AG10803 (cell line): ENCODE measurements around the gene AKNA.

Experiments
- DNase-seq: peaks from one replicate; pipeline ENCODE4 v3.0.0; 2010; ENCODE audit warnings: low read depth
- H3K4me3 ChIP-seq: 2 replicates; pipeline ENCODE4 v1.5.1; 2011; ENCODE audit warnings: mild to moderate bottlenecking, low read length, control low read depth
- CTCF ChIP-seq: conservative IDR thresholded peaks from 2 replicates; pipeline ENCODE4 v1.5.1; 2011; ENCODE audit warnings: mild to moderate bottlenecking, low read length, control low read depth, inconsistent platforms

Gene AKNA

DNA sequence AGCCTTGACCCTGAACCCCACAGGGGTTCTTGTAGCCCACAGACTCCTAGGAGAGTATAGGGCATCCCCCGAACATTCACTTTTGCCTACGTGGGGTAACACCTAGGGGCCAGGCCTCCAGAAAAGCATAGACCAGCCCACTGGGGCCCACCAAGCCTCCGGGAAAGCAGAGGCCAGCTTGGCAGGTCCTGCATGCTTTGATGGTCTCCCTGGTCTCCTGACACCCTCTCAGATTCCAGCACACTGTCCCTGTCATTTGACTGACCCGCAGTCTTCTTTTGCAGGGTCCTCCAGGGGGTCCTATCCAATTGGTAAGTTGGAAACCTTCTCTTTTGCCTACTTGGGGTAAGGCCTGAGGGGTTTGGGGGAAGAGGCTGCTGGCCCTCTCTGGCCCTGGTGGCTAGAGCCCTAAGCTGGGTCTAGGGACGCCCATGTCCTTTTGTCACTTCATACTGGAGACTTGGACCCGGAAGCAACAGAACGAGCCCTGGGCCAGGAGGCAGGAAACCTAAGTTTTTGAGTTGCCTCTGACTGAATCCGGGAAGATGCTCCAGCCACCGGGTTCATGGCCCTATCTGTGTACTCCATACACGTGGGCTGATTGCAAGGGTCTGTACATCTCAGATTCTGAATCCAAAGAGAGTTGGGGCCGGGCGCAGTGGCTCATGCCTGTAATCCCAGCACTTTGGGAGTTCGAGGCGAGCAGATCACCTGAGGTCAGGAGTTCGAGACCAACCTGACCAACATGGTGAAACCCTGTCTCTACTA lies 85.8 kb downstream of the AKNA start:
- DNase-seq: no peak
- H3K4me3 ChIP-seq: no peak overlapping the region
- TF ChIP-seq CTCF: no peak

GRCh38 chr9:114300846-114301797 lies 86.7 kb downstream of the AKNA start:
- H3K4me3 ChIP-seq: no peak overlapping the region
- no peak for DNase-seq
- no peak for TF ChIP-seq CTCF

- H3K4me3 ChIP-seq: no peak overlapping the region
- no peak for DNase-seq
- TF ChIP-seq CTCF: no peak
Measured at GRCh38 chr9:114300153-114300845, 87.5 kb downstream of the AKNA start.

- H3K4me3 ChIP-seq: no peak overlapping the region
- no peak for TF ChIP-seq CTCF
- no peak for DNase-seq
Measured at GRCh38 chr9:114299286-114300152, 88.3 kb downstream of the AKNA start.

DNA sequence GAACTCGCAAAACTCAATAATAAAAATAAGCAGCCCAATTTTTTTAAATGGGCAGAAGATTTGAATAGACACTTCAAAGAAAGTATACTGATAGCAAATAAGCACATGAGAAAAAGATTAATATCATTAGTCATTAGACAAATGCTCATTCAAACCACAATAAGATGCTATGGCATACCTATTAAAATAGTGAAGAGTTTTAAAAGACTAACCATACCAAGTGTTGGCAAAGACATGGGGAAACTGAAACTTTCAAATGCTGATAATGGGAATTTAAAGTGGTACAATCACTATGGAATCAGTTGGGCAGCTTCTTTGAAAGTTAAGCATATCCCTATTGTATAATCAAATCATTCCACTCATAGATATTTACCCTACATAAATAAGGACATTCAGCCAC lies 91.4 kb downstream of the AKNA start:
- no peak for DNase-seq
- no peak overlapping the region for H3K4me3 ChIP-seq
- no peak for TF ChIP-seq CTCF

DNA sequence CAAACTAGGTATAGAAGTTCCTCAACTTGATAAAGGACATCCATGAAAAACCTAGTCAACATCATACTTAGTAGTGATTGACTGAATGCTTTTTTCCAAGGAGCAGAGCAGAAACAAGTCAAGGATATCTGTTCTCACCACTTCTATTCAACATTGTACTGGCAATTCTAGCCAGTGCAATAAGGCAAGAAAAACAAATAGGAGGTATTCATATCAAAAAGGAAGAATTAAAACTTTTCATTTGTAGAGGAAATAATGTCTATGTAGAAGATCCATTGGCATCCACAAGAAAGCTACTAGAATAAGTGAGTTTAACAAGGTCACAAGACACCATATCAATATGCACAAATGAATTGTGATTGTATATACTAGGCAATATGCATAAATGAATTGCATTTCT lies 93.1 kb downstream of the AKNA start:
- TF ChIP-seq CTCF: no peak
- no peak for DNase-seq
- H3K4me3 ChIP-seq: no peak overlapping the region
